GM19328 (cell line): Measurements from ENCODE around the gene SPANXA1.
"Not testable (repeated sequence)": the region's sequence is repeated elsewhere in the genome, so short reads cannot be mapped to it uniquely, and the experiment has no call there.

Experiments
- ATAC-seq: cut with Tn5 transposase; IDR thresholded peaks from one replicate; pipeline ENCODE4 v1.9.1; 2021; ENCODE audit warnings: mild to moderate bottlenecking, moderate library complexity; ENCODE audit not compliant: unreplicated experiment

The SPANXA1 gene, protein sequence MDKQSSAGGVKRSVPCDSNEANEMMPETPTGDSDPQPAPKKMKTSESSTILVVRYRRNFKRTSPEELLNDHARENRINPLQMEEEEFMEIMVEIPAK

GRCh38 chrX:141584638-141585037 is at the start of gene SPANXA1:
Gene SPANXA1 (minus strand): TSS chrX:141584738. CDS start chrX:141584678, 60 bp downstream.
- not testable (repeated sequence) for ATAC-seq

DNA sequence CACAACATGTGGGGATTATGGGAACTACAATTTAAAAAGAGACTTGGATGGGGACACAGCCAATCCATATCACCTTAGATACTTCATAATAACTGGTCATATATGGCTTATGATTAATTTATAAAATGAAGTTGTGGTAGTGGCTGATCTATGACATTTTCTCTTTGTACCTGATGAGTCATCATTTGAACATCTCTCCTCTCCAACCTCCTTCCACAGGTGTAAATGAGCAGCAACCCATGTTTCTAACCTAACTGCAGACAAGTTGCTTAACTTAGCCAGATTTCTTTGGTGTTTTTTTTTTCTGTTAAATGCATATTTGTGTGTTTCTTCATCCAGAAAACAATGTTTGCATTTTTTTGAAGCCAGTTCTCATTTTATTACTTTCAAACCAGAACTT is 47.6 kb upstream of the SPANXA1 start:
- no peak for ATAC-seq

DNA sequence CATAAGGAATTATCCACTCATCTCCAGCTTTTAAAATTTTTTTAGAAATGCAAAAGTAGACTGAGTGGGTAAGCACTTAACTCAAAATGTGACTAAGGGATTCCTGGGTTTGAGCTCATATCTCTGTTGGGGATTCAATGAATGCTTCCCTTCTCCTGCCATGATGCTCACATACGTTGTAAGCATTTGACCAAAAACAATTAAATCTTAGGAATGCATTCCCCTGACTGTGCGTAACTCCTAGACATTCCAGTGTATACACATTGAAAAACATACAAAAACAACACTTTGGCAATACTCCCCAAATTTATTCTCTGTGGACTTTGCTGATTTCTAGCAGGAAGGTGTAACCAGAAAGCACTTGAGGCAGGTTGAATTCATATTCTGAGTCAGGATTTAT is 34.8 kb upstream of the SPANXA1 start:
- no peak for ATAC-seq

GRCh38 chrX:141609111-141609510 is 24.6 kb upstream of the SPANXA1 start:
- ATAC-seq = no peak

DNA sequence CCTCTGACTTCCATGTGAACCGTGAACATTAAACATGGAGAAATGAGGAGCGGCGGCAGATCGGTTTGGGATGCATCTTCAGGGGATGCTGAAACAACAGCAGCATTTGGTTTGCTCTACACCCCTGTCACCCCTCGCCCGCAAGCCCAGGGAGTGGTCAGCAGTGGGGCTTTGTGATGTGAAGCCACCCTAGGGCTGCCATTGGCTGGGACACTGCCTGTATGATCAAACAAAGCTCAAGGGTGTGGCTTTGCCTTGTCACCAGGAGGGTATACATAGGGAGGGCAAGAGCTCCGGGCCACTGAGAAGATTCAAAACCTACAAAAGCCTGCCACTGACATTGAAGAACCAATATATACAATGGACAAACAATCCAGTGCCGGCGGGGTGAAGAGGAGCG is 4.9 kb upstream of the SPANXA1 start, which contains the start of gene SPANXA2:
Gene SPANXA2 (plus strand): TSS at position 301 of the 400 bp plus-strand sequence. CDS start 60 bp downstream, at position 361.
- ATAC-seq = not testable (repeated sequence)

DNA sequence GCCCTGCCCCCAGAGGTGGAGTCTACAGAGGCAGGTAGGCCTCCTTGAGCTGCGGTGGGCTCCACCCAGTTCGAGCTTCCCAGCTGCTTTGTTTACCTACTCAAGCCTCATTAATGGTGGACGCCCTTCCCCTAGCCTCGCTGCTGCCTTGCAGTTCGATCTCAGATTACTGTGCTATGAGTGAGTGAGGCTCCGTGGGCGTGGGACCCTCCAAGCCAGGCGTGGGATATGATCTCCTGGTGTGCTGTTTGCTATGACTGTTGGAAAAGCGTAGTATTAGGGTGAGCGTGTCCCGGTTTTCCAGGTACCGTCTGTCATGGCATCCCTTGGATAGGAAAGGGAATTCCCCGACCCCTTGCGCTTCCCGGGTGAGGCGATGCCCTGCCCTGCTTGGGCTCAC is 42.0 kb downstream of the SPANXA1 start:
- not testable (repeated sequence) for ATAC-seq
